ENCODE results near the gene MYOD1. TPM values are rescaled to one million over a fixed set of nuclear protein-coding genes. Genes with fewer than 3 reads are reported as not detected.
A peak's percentile ranks its signal among the peaks of the same experiment; 100 is the strongest.

The MYOD1 gene
- total and polyA plus RNA-seq, 8 donors, result not detected

GRCh38 chr11:17738151-17738973 lies 19.0 kb downstream of the MYOD1 start:
- intact Hi-C loops (cut with DNase I), result no loop called here
- FAIRE-seq (no peak), DNase-seq (peak in 1 of 6 donors; percentile 39), ATAC-seq (no peak)
- WGBS, 2 donors, result 36 to 40% methylated on average over 10 of the region's 10 CpGs
- Histone ChIP-seq H3K36me3 (no peaks in the 10 kb centered on the region), H3K4me1 (peaks cover 0 to 7% (median 0%) of the 10 kb centered on the region in 3 donors), H3K4me3 (no peak overlapping the region), H3K27me3 (peaks cover 0 to 9% (median 6%) of the 10 kb centered on the region in 4 donors), H3K9me3 (no peaks in the 10 kb centered on the region), H3K27ac (no peak overlapping the region)
- no peak for TF ChIP-seq CTCF (IDR thresholded peaks at IDR 0.05)

- Histone ChIP-seq H3K27ac (no peak overlapping the region), H3K9me3 (no peaks in the 10 kb centered on the region), H3K27me3 (peaks cover 0 to 9% (median 6%) of the 10 kb centered on the region in 4 donors), H3K36me3 (no peaks in the 10 kb centered on the region), H3K4me1 (peaks cover 0 to 4% (median 0%) of the 10 kb centered on the region in 3 donors), H3K4me3 (no peak overlapping the region)
- FAIRE-seq (no peak), ATAC-seq (no peak), DNase-seq (peak in 1 of 6 donors; percentile 27)
- TF ChIP-seq CTCF (IDR thresholded peaks at IDR 0.05), result no peak
- WGBS, 2 donors, result 61 to 85% methylated on average over 5 to 6 of the region's 6 CpGs
- intact Hi-C loops (cut with DNase I), result no loop called here
Observed at GRCh38 chr11:17739945-17740338, 20.6 kb downstream of the MYOD1 start.

- peaks cover 0 to 9% (median 5%) of the 10 kb centered on the region in 4 donors for H3K27me3 ChIP-seq
- no peaks in the 10 kb centered on the region for H3K4me1 ChIP-seq
- peak in 1 of 6 donors; percentile 27 for DNase-seq
- H3K9me3 ChIP-seq, result no peaks in the 10 kb centered on the region
- H3K36me3 ChIP-seq, result no peaks in the 10 kb centered on the region
- no peak for ATAC-seq
- WGBS, 2 donors, result 60 to 61% methylated on average over 7 of the region's 7 CpGs
- no peak for FAIRE-seq
- intact Hi-C loops (cut with DNase I), result no loop called here
- TF ChIP-seq CTCF (IDR thresholded peaks at IDR 0.05), result no peak
- H3K4me3 ChIP-seq, result no peak overlapping the region
- no peak overlapping the region for H3K27ac ChIP-seq
Observed at GRCh38 chr11:17740649-17741235, 21.4 kb downstream of the MYOD1 start.

GRCh38 chr11:17741487-17741886 lies 22.1 kb downstream of the MYOD1 start:
- WGBS, 2 donors, result 87 to 94% methylated on average over 10 of the region's 10 CpGs
- peaks cover 0 to 3% (median 1%) of the 10 kb centered on the region in 4 donors for H3K27me3 ChIP-seq
- FAIRE-seq (no peak), ATAC-seq (no peak), DNase-seq (peak in 2 of 6 donors; percentile 34 to 50)
- H3K9me3 ChIP-seq, result no peaks in the 10 kb centered on the region
- H3K36me3 ChIP-seq, result no peaks in the 10 kb centered on the region
- H3K4me1 ChIP-seq, result no peaks in the 10 kb centered on the region
- TF ChIP-seq CTCF (IDR thresholded peaks at IDR 0.05), result no peak
- H3K4me3 ChIP-seq, result no peak overlapping the region
- H3K27ac ChIP-seq, result no peak overlapping the region
- intact Hi-C loops (cut with DNase I), result no loop called here

- WGBS, 2 donors, result 81 to 83% methylated on average over 5 of the region's 5 CpGs
- no peak overlapping the region for H3K4me3 ChIP-seq
- no peak for TF ChIP-seq CTCF (IDR thresholded peaks at IDR 0.05)
- DNase-seq (no peak), FAIRE-seq (no peak), ATAC-seq (no peak)
- no peaks in the 10 kb centered on the region for H3K9me3 ChIP-seq
- intact Hi-C loops (cut with DNase I), result no loop called here
- no peaks in the 10 kb centered on the region for H3K27me3 ChIP-seq
- H3K27ac ChIP-seq, result no peak overlapping the region
- no peaks in the 10 kb centered on the region for H3K4me1 ChIP-seq
- no peaks in the 10 kb centered on the region for H3K36me3 ChIP-seq
Observed at GRCh38 chr11:17742019-17742418, 22.6 kb downstream of the MYOD1 start.
